WI38 (cell line): ENCODE data around the gene BCL11B.

Source experiments
- H3K4me3 ChIP-seq: 2 replicates; pipeline ENCODE4 v1.5.1; 2011; ENCODE audit warnings: low read depth, mild to moderate bottlenecking, control low read depth, low read length
- CTCF ChIP-seq: IDR thresholded peaks from 2 replicates; pipeline ENCODE4 v1.5.1; 2012; ENCODE audit warnings: low read depth, mild to moderate bottlenecking, control low read depth, low read length

Gene BCL11B

DNA sequence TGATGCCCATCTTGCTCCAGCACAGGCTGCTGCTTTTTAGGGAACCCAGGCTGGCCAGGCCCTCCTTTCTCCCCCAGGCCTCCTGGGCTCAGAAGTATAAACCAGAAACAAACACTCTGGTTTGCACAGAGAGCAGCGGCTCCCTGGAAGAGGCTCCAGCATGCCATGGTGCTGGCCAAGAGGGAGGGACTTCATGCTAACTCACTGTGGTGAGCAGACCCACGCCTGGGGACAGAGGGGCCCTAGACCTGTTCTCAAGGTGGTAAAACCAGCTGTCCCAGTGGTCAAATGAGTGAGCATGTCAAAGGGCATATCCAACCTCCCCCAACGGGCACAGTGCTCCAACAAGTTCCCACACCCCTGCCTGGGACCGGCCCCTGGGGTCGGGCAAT is 15.5 kb downstream of the BCL11B start:
- TF ChIP-seq CTCF = no peak
- H3K4me3 ChIP-seq = no peak overlapping the region

DNA sequence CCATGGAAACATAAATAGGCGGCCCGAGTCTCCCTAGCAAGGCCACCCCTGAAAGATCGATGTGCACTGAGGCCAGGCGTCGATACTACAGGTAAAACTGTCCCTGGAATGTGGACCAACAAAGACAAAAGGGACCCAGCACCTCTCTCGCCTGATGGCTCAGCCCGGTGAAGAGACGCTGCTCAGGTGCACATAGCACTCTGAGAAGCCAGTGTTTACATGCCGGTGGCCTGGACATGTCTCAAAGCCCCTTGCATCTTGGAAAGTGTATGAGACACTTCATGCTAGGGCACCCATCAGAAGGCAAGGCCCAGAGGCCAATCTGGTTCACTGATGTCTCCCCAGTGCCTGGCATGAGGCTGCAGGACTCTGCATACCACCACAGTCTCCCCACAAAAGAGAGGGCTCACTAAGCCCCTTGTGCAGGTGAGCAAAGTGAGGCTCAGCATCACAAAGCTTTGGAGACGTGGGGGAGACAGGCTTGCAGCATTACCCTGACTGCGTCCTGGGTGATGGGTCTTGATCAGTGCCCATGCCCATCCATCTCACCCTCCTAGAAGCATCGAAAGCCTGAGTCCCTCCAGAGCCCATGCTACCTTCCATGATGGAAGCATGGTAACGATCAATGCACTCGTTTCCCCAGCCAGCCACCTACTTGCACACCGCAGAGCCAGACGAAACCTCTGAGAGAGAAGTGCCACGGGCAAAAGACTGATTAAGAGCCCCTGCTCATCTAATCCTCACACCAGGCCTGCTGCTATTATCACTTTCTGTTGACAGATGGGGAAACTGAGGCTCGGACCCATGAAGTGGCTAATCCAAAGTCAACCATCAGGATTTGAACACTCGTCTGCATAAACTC is 16.1 kb downstream of the BCL11B start:
- TF ChIP-seq CTCF = no peak
- H3K4me3 ChIP-seq = no peak overlapping the region

DNA sequence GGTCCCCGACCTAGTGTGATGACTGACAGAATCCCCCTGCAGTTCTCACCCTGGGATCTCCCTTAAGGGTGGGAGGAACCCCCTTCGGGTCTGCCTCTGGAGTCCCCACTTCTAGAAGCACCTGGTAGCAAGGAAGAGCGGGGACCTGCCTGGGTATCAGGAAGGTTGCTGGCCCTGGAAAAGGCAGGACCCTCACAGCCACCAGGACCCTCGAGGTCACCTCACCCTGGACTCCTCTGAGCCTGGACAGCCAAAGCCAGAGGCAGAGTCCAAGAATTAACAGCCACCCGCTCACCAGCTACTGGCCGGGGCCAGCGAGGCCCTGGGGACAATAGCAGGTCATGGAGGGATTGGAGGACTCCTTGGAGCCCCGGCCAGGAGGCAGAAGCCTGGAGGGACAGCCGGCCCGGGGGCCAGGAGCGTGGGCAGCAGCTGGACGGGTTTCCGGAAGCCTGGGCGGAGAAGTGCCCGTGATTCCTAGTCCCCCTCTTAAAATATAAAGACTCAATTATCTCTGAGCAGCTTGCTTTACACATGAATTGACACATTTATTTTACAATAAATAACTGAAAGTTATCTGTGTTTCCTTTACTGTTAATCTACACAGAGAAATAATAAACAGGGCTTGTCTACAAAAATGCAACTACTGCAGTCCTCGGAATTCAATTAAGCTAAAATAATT is 17.5 kb downstream of the BCL11B start:
- H3K4me3 ChIP-seq = no peak overlapping the region
- no peak for TF ChIP-seq CTCF

DNA sequence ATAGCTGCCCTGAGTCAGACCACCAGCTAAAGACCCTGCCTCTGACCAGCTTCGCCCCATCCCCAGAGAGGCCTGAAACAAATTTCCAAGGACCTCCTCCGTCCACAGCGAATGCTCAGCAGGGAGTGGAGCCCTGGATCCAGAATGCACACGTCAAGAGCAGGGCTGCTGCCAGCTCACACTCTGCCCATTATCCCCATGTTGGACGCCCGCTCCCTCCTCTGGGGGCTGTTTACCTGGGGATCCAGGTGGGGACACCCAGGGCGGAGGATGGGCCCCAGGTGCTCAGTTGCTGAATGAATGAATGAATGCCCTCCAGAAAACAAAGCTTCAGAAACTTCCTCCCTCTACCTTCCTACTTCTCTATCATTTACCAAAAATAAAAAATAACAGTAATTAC is 18.1 kb downstream of the BCL11B start:
- no peak overlapping the region for H3K4me3 ChIP-seq
- no peak for TF ChIP-seq CTCF

DNA sequence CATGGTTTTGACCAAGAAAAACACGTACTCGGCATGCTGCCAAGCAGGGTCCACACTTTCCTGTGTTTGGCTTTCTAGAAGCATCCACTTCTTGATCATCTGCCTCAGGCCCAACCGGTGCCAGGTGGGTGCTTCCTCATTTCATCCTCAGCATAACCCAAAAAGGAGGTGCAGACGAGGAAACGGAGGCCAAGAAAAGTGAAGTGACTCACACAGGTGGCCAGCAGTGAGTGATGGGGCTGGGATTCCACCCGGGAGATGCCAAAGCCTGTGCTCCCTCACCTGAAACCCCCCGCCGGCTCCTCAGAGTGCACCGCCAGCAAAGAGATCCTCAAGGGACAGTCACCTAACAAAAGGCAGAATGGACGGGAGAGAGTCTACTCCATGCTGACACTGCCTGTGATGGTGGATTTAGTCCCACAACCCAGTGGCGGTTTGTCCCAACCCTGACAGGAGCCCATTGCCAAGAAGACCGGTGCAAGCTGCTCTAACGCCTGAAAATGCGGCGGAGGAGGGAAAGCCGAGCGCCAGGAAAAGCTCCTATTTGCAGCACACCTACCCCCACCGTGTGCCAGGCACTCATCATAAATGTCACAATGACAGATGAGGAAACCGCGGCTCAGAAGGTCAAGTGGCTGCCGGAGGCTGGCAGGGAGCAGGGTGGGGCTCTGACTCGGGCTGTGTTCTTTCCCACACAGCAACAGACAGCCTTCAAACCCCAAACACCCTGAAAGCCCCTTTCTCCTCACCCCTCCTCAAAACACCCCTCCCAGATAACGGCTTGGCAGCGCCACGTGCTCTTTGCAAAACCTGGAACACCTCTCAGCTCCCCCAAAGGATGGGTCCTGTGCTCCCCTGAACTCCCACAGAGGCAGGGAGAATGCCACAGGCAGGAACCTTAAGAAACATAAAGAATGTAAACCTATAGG is 18.8 kb downstream of the BCL11B start:
- no peak for TF ChIP-seq CTCF
- H3K4me3 ChIP-seq = no peak overlapping the region

DNA sequence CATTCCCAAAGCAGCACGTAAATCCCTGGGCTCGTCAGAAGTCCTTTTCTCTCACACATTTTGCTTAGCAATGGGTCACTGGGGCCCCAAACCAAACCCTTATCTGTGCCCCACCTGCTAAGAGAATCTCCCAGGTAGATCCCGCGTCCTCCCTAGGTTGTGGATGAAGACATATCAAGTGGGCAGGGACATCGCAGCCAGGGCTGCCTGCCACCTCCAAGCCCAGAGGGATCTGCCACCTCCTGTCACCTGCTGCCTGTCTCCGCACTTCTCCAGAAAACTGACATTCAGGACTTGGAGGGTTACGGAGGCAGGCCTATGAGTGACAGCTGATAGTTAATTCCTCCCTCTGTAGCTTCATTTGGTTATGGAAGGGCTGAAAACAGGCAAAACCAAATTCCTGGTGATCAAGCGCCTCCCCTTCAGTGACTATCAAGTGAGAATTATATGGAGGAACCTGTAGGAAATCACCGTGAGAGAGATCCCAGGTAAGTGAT is 19.5 kb downstream of the BCL11B start:
- TF ChIP-seq CTCF = no peak
- H3K4me3 ChIP-seq = no peak overlapping the region
